GM12891 (cell line): Measurements from ENCODE around the gene PIK3CD.

ENCODE experiments used
- PAX5 ChIP-seq: IDR thresholded peaks from 2 replicates; pipeline ENCODE4 v1.6.1; 2011; ENCODE audit warnings: low read length, moderate library complexity, mild to moderate bottlenecking; ENCODE audit not compliant: insufficient read depth, severe bottlenecking
- POLR2A ChIP-seq: IDR thresholded peaks from 2 replicates; pipeline ENCODE4 v1.6.1; 2011; ENCODE audit warnings: low read depth, low read length, control low read depth
- POLR2AphosphoS5 ChIP-seq: IDR thresholded peaks from 2 replicates; pipeline ENCODE4 v1.6.1; 2011; ENCODE audit warnings: low read depth, low read length, control low read depth
- POU2F2 ChIP-seq: IDR thresholded peaks from 2 replicates; pipeline ENCODE4 v1.6.1; 2011; ENCODE audit warnings: low read depth, mild to moderate bottlenecking, control low read depth, low read length, moderate library complexity
- SPI1 ChIP-seq: IDR thresholded peaks from 2 replicates; pipeline ENCODE4 v1.6.1; 2011; ENCODE audit warnings: low read depth, low read length, control low read depth
- TAF1 ChIP-seq: IDR thresholded peaks from 2 replicates; pipeline ENCODE4 v1.6.1; 2011; ENCODE audit warnings: low read depth, low read length, control low read depth

DNA sequence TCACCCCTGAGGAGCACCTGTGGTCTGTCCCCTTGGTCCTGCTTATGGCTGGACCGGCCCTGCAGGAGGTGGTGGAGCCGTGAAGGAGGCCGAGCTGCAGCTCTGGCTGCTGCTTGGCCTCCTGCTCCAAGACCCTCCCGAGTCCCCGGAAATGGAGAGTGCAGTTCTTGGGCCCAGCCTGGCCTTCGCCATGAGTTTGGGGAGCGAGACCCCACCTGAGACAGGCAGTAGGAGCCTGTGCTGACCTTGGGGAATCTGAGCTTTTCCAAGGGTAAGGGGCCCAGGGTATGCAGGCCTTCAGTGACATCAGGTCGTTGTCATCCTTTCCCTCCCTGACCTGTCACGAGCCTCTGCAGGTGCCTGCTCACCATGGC, 48.8 kb upstream of the PIK3CD start:
- no peak for TF ChIP-seq POLR2A
- no peak for TF ChIP-seq TAF1
- TF ChIP-seq POLR2AphosphoS5 = no peak
- no peak for TF ChIP-seq POU2F2
- TF ChIP-seq PAX5 = no peak
- no peak for TF ChIP-seq SPI1
